Measurements from ENCODE around the gene DOHH.

DOHH gene

DNA sequence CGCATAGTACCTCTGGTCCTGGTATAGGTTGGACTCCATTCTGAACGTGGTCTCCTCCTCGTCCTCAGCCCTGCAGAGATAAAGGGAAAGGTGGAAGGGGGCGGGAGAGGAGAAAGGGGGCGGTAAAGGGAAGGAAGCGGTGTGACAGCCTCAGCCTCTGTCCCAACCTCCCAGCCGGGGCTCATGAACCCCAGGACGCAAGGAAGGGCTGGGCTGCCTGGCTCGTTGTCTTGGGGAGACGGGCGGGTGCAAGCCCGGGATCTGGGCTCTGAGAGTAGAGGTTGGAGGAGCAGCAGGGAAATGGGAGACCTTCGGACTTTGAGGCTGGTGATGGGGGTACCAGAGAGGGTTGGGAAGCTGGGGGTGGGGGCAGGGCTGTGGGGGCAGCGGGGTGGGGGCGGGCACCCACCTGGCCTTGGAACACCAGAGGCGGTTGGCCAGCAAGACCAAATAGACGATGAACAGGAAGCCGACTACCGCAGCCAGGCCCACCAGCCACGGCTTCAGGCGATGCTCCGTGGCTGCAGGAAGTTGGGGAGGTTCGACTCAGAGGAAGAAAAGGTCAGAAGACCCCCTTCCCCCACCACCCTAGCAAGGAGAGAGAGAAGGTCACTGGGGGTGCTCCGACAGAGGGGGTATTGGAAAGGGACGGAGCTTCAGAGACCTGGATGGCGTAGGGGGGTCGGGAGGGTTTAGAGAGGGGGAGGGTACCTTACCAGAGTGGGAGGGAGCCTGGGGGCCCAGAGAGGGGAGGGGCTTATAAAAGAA, 21.9 kb downstream of the DOHH start:
- DNase-seq (ENCODE audit: low spot score): no peak

GRCh38 chr19:3477951-3478350, 22.5 kb downstream of the DOHH start:
- DNase-seq (ENCODE audit: low spot score): no peak

GRCh38 chr19:3477506-3477905, 23.0 kb downstream of the DOHH start:
- no peak for DNase-seq (ENCODE audit: low spot score)

DNA sequence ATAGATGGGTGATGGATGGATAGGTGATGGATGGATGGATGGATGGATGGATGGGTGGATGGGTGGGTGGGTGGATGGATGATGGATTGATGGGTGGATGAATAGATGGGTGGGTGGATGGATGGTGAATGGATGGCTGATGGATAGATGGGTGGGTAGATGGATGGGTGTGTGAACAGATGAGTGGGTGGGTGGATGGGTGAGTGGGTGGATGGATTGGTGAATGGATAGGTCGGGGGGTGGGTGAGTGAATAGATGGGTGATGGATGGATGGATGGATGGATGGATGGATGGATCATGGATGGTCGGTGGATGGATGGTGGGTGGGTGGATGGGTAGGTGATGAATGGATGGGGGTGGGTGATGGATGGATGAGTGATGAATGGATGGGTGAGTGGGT, 23.6 kb downstream of the DOHH start:
- no peak for DNase-seq (ENCODE audit: low spot score)

DNA sequence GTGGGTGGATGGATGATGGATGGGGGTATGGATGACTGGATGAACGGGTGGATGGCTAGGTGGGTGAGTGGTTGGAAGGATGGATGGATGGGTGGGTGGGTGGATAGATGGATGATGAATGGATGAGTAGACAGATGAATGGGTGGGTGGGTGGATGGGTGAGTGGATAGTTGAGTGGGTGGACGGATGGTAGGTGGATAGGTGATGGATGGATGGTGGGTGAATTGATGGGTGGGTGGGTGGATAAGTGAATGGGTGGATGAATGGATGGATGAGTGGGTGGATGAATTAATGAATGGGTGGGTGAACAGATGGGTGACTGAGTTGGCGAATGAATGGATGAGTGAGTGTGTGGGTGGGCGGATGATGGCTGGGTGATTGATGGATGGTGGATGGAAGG, 25.0 kb downstream of the DOHH start:
- DNase-seq (ENCODE audit: low spot score): no peak

- DNase-seq (ENCODE audit: low spot score): no peak
Measured at GRCh38 chr19:3474614-3475013, 25.9 kb downstream of the DOHH start.

DNA sequence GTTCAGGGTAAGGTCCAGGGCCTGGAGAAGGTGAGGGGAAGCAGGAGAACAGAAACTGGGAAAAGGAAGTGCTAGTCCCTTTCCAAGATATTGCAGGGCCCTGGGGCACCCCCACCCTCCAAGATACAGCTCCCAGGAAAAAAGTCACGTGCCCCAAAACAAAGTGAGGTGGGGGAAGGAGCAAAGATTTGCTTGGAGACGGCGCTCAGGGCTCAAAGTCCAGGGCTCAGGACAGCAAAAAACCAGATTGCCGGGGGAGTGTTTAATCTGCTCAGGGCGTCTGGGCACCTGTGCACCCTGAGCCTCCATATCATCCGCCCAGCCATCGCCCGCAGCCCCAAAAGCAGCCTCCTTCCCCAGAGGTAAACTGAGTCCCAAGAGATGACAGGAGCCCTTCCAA, 26.5 kb downstream of the DOHH start:
- no peak for DNase-seq (ENCODE audit: low spot score)

DNA sequence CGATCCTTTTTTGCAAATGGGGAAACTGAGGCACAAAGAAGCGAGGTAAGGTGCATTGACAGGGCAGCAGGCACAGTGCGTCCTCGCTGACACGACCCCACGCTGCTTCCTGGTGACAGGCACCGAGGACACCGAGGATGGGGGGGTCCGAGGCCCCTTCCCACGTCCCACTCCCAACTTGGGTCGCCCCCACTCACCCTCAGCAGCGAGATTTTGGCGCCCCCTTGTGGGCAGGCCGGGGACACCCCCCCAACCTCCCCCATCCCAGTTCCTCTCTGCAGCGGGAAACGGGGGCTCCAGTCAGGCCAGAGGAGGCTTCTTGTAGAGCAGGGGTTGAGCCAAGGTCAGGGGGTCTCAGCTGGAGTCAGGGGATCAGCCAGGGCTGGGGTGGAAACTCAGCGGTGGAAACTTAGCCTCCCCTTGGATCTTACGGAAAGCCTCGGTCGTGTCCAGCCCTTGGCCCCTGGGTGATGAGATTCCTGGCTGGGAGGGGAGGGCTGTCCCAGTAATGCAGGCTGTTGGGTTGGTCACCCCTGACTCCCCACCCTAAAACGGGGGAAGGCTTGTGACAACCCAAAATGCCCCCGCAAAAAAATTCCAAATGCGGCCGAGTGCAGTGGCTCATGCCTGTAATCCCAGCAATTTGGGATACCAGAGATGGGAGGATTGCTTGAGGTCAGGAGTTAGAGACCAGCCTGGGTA, 28.4 kb downstream of the DOHH start:
- DNase-seq (ENCODE audit: low spot score): no peak

- no peak for DNase-seq (ENCODE audit: low spot score)
Measured at GRCh38 chr19:3470500-3471128, 29.9 kb downstream of the DOHH start.

DNA sequence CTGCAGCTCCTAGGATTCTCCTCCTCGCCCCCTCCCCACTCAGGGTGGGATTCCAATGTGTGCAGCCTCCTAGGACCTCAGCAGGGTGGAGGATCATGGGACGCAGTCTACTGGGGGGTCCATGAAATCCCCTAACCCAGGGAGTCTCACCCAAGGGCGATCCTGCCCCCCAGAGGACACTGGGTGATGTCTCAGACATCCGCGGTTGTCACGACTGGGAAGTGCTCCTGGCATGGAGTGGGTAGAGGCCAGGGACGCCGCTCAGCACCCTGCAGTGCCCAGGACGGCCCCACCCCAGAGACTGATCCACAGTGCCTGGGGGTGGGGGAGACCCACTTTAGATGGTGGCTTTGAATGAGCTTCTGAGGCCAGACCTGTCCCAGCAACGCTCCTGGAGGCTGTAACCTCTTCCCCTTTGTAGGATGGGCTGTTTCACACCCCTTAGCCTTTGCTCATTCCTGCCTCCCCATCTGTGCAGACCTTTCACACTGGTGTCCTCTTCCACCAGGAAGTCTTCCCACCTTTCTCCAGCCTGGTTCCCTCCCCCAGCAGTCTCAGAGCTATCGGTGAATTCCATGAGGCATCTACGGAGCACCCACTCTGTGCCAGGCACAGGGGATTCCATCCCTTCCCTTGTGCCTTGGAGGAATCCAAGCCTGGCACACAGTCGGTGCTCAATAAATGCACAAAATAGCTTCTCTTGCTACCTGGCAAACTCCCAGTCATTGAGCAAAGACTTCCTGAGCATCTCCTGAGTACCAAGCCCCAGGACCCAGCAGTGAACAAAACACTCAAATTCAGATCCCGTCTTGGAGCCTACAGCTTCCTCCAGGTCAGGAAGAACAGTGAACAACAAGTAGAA, 30.6 kb downstream of the DOHH start:
- DNase-seq (ENCODE audit: low spot score): no peak

DNA sequence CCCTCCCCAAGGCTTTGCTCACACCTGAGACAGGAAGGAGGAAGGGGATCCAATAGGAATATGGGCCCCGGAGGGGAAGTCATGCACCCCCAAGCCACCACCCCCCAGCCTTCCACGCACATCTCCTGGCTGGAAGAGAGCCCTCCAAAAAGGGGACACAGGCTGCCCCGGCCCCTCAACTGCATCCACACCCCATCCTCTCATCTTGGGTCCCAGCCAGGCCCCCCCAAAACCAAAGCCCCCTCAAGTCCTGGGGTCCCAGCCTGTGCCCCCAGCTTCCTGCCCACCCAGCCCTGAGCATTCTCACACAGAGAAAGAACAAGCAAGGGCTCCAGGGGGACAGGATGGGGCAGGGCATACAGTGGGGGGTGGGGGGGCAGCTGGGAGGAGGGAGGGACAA, 32.3 kb downstream of the DOHH start:
- DNase-seq (ENCODE audit: low spot score): no peak

DNA sequence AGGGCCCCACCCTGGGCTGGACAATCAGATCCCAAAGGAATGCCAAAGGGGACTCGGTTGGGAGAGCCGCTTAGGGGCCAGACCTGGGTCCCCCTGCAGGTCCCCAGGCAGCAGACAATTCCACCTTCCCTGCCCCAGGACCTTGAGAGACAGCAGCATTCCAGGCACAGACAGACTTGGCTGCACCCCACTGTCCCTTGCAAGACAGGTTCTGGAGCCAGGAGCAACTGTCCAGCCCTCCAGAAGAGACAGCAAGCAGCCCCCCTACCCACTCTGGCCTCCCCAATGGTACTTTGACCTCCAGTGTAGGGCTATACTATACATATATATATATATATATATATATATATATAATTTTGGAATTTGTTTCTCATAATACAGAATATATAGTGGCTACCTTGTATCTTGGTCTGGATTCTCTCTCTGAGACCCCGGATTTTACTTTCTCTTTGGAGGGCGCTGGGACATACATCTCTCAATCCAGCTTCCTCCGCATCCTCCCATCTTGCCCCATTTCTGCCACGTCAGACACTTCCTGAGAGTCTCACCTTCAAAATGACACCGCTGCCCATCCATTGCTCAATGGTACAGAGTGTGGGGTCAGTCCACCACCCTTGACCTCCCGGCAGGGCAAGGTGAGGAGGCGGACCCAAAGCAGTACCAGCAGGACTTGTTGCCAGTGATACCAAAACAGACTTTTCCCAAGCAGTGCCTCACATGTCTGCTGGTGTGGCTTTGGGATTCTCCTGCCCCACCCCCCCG, 32.9 kb downstream of the DOHH start:
- DNase-seq (ENCODE audit: low spot score): no peak

GRCh38 chr19:3466635-3467034, 33.8 kb downstream of the DOHH start:
- DNase-seq (ENCODE audit: low spot score): no peak

- DNase-seq (ENCODE audit: low spot score): no peak
Measured at GRCh38 chr19:3465552-3465951, 34.9 kb downstream of the DOHH start.

GRCh38 chr19:3464587-3465235, 35.8 kb downstream of the DOHH start:
- DNase-seq (ENCODE audit: low spot score): no peak

- no peak for DNase-seq (ENCODE audit: low spot score)
Measured at GRCh38 chr19:3463714-3464586, 36.5 kb downstream of the DOHH start.

DNA sequence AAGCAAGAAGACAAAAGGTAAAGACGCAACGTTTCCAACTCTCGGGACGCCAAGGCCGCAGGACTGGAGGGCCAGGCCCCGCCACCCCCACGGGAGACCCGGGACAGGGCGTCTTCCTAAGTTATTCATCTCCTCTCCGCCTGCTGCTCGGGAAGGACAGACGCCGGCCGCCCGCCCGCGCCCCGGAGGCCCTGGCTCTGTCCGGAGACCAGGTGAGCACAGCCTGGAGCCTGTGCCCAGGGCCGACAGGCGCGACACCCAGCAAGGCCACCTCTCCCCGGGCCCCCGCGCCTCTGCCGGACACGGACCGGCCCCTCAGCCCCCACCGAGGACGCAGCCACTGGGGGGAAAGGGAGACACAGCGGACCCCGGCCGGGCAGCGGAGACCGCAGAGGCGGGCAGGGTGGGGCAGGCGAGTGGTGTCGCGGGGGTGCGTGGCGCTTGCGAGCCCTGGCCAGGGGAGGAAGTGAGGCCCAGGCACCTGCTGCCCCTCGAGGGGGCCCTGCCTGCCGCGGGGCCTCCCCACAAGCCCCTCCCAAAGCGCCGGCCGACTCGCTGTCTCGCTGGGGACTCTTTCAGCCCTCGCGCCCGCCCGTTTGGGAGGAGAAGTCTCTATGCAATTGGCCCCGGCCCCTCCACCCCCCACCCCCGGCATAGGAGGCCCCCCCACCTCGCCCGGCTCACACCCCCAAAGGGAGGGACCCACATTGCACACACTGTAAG, 37.3 kb downstream of the DOHH start:
- no peak for DNase-seq (ENCODE audit: low spot score)

GRCh38 chr19:3459965-3460582, 40.4 kb downstream of the DOHH start:
- no peak for DNase-seq (ENCODE audit: low spot score)
